ENCODE measurements around the gene CUL7.

- no peak for TF ChIP-seq CTCF (IDR thresholded peaks at IDR 0.05; ENCODE audit: low read length)
- TF ChIP-seq EZH2 (IDR thresholded peaks at IDR 0.05; ENCODE audit: borderline replicate concordance, low read length): no peak
These were observed 2.3 kb upstream of the CUL7 start for GRCh38 chr6:43055966-43056365.

Measured in OCI-LY1 (cell line).